Tibial nerve (tissue), 4 donors: Measurements from ENCODE around the gene OR2AT4. TPM values are rescaled to one million over a fixed set of nuclear protein-coding genes. Genes with fewer than 3 reads are reported as not detected.
"Not testable (repeated sequence)": the region's sequence is repeated elsewhere in the genome, so short reads cannot be mapped to it uniquely, and the experiment has no call there.

Experiments used
- DNase-seq, 2 donors: peaks; one replicate each; pipeline ENCODE4 v3.0.0-alpha.2; 2019; ENCODE audit warnings: low spot score in 2 of 2
- H3K27ac ChIP-seq, 4 donors: fragments of 200-600 bp; sonication (generic) in 3 of 4; one replicate each; pipeline ENCODE4 v1.5.1; 2017 to 2019; ENCODE audit warnings: mild to moderate bottlenecking in 1 of 4
- H3K27me3 ChIP-seq, 2 donors: fragments of 200-600 bp; sonication (generic) in 1 of 2; one replicate each; pipeline versions ENCODE4 v1.5.1 to v1.6.0; 2017 to 2019
- H3K36me3 ChIP-seq, 3 donors: fragments of 200-600 bp; sonication (generic); one replicate each; pipeline ENCODE4 v1.5.1; 2018 to 2019
- H3K4me1 ChIP-seq, 4 donors: fragments of 200-600 bp; sonication (generic) in 3 of 4; one replicate each; pipeline ENCODE4 v1.5.1; 2017 to 2019
- H3K4me3 ChIP-seq, 4 donors: fragments of 200-600 bp; sonication (generic) in 3 of 4; one replicate each; pipeline ENCODE4 v1.5.1; 2017 to 2019; ENCODE audit warnings: mild to moderate bottlenecking in 1 of 4, moderate library complexity in 1 of 4
- H3K9me3 ChIP-seq, 4 donors: fragments of 200-600 bp; sonication (generic) in 3 of 4; one replicate each; pipeline ENCODE4 v1.5.1; 2017 to 2019
- EP300 ChIP-seq, 2 donors: sonication (generic); formaldehyde crosslinking; IDR thresholded peaks; one replicate each; pipeline ENCODE4 v1.6.1; 2017; ENCODE audit warnings: antibody characterized with exemption in 2 of 2, mild to moderate bottlenecking in 1 of 2
- POLR2A ChIP-seq, 2 donors: fragments of 450-650 bp; IDR thresholded peaks; one replicate each; pipeline ENCODE4 v1.6.1; 2017; ENCODE audit warnings: antibody characterized with exemption in 2 of 2, mild to moderate bottlenecking in 2 of 2, moderate library complexity in 2 of 2
- WGBS, 2 donors: methylation state at CpG; one replicate each; pipeline ENCODE4 v1.1.5; 2018; 5-methylcytosine and 5-hydroxymethylcytosine counted together
- total RNA-seq, 4 donors: library from RNA; depleted of rRNA; stranded (reverse); fragments of >200 nt; gene quantifications; one replicate each; pipeline ENCODE4 v1.1.0, GENCODE V29; 2016
- TF ChIP-seq, protein P1 (sequence below), 5 experiments: fragments of 200-600 bp in 3 of 5; fragments of 450-650 bp in 2 of 5; sonication (generic) in 3 of 5; IDR thresholded peaks; one replicate each; pipeline ENCODE4 v1.5.1; 2016 to 2019; ENCODE audit warnings: antibody characterized with exemption in 5 of 5, mild to moderate bottlenecking in 3 of 5, moderate library complexity in 2 of 5

Gene OR2AT4
- total RNA-seq, 4 donors from 2014 or later: 0.87 to 2.3 (median 1.5) TPM

DNA sequence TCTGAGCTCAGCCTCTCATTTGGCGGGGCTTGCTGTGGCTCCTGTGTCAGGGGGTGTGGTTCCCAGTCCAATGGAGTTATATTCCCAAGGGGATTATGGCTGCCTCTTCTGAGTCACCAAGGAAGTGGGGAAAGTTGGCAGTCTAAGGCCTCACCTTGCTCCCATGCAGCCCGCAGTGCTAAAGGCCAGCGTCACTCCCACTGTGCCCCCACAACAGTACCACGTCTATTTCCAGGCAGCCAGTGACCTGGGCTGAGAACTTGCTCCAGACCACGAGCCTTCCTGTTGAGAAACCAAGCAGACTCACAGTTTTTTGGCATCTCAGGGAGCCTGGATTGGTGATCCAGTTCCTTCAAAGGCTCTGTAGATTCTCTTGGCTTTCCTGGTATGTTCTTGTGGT is 45.6 kb downstream of the OR2AT4 start:
- WGBS, 2 donors: 88% methylated on average over 4 to 5 of the region's 5 CpGs
- Histone ChIP-seq H3K36me3 (no peaks in the 10 kb centered on the region), H3K27me3 (no peaks in the 10 kb centered on the region), H3K4me3 (no peak overlapping the region), H3K27ac (no peak overlapping the region), H3K4me1 (no peaks in the 10 kb centered on the region), H3K9me3 (peaks cover 0 to 25% (median 6%) of the 10 kb centered on the region in 4 donors)
- TF ChIP-seq, protein P1, sequence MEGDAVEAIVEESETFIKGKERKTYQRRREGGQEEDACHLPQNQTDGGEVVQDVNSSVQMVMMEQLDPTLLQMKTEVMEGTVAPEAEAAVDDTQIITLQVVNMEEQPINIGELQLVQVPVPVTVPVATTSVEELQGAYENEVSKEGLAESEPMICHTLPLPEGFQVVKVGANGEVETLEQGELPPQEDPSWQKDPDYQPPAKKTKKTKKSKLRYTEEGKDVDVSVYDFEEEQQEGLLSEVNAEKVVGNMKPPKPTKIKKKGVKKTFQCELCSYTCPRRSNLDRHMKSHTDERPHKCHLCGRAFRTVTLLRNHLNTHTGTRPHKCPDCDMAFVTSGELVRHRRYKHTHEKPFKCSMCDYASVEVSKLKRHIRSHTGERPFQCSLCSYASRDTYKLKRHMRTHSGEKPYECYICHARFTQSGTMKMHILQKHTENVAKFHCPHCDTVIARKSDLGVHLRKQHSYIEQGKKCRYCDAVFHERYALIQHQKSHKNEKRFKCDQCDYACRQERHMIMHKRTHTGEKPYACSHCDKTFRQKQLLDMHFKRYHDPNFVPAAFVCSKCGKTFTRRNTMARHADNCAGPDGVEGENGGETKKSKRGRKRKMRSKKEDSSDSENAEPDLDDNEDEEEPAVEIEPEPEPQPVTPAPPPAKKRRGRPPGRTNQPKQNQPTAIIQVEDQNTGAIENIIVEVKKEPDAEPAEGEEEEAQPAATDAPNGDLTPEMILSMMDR (IDR thresholded peaks at IDR 0.05): no peak
- TF ChIP-seq EP300 (IDR thresholded peaks at IDR 0.05): no peak
- TF ChIP-seq POLR2A (IDR thresholded peaks at IDR 0.05): no peak
- DNase-seq: no peak

DNA sequence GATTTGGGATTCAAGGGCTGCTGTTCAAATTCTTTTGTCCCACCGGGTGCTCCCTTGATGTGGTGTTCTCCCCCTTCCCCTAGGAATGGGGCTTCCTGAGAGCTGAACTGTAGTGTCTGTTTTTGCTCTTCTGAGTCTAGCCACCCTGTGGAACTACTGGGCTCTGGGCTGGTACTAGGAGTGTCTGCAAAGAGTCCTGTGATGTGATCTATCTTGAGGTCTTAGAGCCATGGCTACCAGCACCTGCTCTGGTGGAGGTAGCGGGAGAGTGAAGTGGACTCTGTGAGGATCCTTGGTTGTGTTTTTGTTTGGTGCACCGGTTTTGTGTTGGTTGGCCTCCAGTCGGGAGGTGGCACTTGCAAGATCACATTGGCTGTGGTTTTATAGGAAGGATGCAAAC is 46.2 kb downstream of the OR2AT4 start:
- Histone ChIP-seq H3K4me3 (no peak overlapping the region), H3K9me3 (peaks cover 0 to 25% (median 6%) of the 10 kb centered on the region in 4 donors), H3K27ac (no peak overlapping the region), H3K36me3 (no peaks in the 10 kb centered on the region), H3K27me3 (no peaks in the 10 kb centered on the region), H3K4me1 (no peaks in the 10 kb centered on the region)
- WGBS, 2 donors: 84 to 89% methylated on average over 4 of the region's 4 CpGs
- no peak for DNase-seq
- TF ChIP-seq, protein P1 (IDR thresholded peaks at IDR 0.05): no peak
- TF ChIP-seq EP300 (IDR thresholded peaks at IDR 0.05): no peak
- no peak for TF ChIP-seq POLR2A (IDR thresholded peaks at IDR 0.05)

DNA sequence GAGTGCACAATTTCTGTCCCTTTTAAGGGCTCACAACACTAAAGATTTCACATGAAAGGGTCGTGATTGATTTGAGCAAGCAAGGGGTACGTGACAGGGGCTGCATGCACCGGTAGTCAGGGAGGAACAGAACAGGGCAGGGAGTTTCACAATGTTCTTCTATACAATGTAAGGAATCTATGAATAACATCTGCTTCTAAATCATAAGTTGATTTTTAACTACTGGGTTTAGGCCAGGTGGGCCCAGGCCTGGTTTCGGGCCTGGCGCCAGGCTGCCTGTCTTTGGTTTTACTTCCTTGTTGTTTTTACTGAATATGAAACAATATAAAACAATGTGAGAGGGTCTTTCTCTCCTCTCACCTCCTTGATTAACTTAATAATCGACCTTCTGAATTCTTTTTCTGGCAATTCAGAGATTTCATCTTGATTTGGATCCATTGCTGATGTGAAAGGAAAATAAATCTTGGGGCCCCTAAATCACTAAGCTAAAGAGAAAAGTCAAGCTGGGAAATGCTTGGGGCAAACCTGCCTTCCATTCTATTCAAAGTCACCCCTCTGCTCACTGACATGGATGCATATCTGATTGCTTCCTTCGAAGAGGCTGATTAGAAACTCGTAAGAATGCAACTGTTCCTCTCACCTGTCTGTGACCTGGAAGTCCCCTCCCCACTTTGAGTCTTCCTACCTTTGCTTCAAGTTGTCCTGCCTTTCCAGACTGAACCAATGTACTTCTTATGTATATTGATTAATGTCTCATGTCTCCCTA is 47.0 kb downstream of the OR2AT4 start:
- H3K4me1 ChIP-seq, H3K4me3 ChIP-seq: not testable (repeated sequence)
- 83 to 88% methylated on average over 8 of the region's 8 CpGs for WGBS, 2 donors

DNA sequence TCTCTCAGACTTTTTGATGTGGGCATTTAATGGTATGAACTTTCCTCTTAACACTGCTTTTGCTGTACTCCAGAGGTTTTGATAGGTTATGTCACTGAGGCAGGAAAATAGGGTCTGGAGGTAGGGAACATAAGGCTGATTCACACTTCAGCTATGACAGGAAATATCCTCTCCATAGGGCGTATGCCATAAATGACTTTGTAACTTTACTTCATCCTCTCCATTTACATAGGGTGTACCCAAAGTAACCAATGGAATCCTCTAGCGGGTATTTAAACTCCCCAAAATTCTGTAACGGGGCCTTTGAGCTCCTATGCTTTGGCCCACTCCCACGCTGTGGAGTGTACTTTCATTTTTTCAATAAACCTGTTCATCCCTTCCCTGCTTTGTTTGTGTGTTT is 49.5 kb downstream of the OR2AT4 start:
- TF ChIP-seq POLR2A (IDR thresholded peaks at IDR 0.05): no peak
- no peak for TF ChIP-seq EP300 (IDR thresholded peaks at IDR 0.05)
- TF ChIP-seq, protein P1 (IDR thresholded peaks at IDR 0.05): no peak

More for the DNA sequence above, 47.0 kb downstream of the OR2AT4 start:
- not testable (repeated sequence) for DNase-seq, H3K27me3 ChIP-seq, H3K27ac ChIP-seq, H3K36me3 ChIP-seq
- H3K9me3 ChIP-seq: peaks cover 0 to 25% (median 6%) of the 10 kb centered on the region in 4 donors

DNA sequence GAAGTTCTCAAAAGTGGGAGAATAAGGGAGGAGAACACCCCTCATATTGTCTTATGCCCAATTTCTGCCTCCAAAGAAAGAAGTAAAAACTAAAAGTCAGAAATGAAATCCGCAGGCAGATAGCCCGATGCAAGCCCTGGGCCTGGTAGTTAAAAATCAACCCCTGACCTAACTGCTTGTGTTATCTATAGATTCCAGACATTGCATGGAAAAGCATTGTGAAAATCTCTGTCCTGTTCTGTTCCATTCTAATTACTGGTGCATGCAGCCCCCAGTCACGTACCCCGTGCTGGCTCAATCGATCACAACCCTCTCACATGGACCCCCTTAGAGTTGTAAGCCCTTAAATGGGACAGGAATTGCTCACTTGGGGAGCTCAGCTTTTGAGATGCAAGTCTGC is 50.0 kb downstream of the OR2AT4 start:
- DNase-seq, H3K4me1 ChIP-seq, H3K27me3 ChIP-seq, H3K36me3 ChIP-seq, H3K27ac ChIP-seq, H3K4me3 ChIP-seq: not testable (repeated sequence)
- WGBS, 2 donors: 74 to 80% methylated on average over 5 of the region's 5 CpGs
- peaks cover 0 to 12% (median 0%) of the 10 kb centered on the region in 4 donors for H3K9me3 ChIP-seq

More for the DNA sequence above, 49.5 kb downstream of the OR2AT4 start:
- Histone ChIP-seq H3K9me3 (peaks cover 0 to 14% (median under 1%) of the 10 kb centered on the region in 4 donors), H3K36me3 (no peaks in the 10 kb centered on the region), H3K4me1 (no peaks in the 10 kb centered on the region), H3K4me3 (no peak overlapping the region), H3K27ac (no peak overlapping the region), H3K27me3 (no peaks in the 10 kb centered on the region)
- WGBS, 2 donors: 85 to 88% methylated on average over 4 of the region's 4 CpGs
- DNase-seq: no peak

DNA sequence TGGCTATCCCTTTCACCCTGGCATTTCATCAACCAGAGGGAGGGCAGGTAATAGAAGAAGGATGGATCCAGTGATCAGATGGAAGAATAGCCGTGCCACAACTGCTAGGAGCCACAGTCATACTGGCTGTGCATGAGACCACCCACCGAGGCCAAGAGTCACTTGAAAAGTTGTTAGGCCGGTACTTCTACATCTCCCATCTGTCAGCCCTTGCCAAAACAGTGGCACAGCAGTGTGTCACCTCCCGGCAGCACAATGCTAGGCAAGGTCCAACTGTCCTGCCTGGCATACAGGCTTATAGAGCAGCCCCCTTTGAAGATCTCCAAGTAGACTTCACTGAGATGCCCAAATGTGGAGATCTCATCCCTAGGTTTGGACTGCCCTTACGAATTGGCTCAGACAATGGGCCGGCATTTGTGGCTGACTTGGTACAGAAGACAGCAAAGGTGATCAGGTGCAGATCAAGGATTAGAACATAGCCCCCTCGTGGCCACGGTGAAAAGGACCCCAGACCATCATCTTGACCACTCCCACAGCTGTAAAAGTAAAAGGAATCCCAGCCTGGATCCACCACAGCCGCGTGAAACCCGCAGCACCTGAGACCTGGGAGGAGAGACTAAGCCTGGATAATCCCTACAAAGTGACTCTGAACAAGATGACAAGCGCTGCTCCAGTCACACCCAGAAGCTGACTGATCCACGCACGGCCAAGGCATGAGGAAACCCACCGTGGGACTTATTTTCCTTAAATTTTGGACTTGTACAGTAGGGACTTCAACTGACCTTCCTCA is 52.1 kb downstream of the OR2AT4 start:
- H3K4me1 ChIP-seq, H3K4me3 ChIP-seq, H3K27me3 ChIP-seq, H3K36me3 ChIP-seq, H3K27ac ChIP-seq, H3K9me3 ChIP-seq, DNase-seq: not testable (repeated sequence)
- WGBS, 2 donors: 86 to 89% methylated on average over 15 of the region's 15 CpGs

DNA sequence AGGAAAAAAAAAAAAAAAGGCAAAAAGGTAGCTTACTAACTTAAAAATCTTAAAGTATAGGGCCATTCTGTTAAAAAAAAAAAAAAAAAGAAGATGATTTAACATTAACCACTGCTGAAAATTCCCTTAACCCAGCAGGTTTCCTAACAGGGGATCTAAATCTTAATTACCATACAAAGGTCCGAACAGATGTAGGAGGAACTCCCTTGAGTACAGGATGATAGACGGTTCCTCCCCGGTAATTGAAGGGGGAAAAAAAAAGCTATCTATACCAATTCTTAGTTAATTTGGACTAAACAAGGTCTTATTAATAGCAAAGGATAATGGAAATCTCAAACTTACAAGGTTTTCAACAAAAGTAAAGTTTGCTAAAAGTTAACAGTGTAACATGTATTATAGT is 54.9 kb downstream of the OR2AT4 start:
- 34 to 40% methylated on average over 3 of the region's 3 CpGs for WGBS, 2 donors
- not testable (repeated sequence) for DNase-seq, H3K27me3 ChIP-seq, H3K36me3 ChIP-seq, H3K4me1 ChIP-seq, H3K27ac ChIP-seq, H3K4me3 ChIP-seq, H3K9me3 ChIP-seq
